CD14-positive monocyte (primary cell): ENCODE data around the gene STRIP1. TPM values are rescaled to one million over a fixed set of nuclear protein-coding genes. Genes with fewer than 3 reads are reported as not detected.
"Not testable (repeated sequence)": the region's sequence is repeated elsewhere in the genome, so short reads cannot be mapped to it uniquely, and the experiment has no call there.

Experiments used
- DNase-seq, 3 donors: peaks; one replicate each; pipeline ENCODE4 v3.0.0-alpha.2; 2011 to 2022
- H2AFZ ChIP-seq: 2 replicates; pipeline ENCODE4 v1.6.0; 2012; ENCODE audit warnings: mild to moderate bottlenecking, low read depth, low read length, inconsistent platforms; ENCODE audit not compliant: insufficient read depth, poor library complexity, severe bottlenecking
- H3K27ac ChIP-seq, 2 donors: 1 replicate in 1 of 2; 2 replicates in 1 of 2; pipeline ENCODE4 v1.5.1; 2012 to 2013; ENCODE audit warnings: low read length in 2 of 2, control low read depth in 1 of 2, inconsistent platforms in 1 of 2, low read depth in 1 of 2, mild to moderate bottlenecking in 1 of 2
- H3K27me3 ChIP-seq, 2 donors: one replicate each; pipeline versions ENCODE4 v1.6.0 to v1.6.1; 2011 to 2013; ENCODE audit warnings: low read length in 2 of 2; ENCODE audit not compliant: control insufficient read depth in 2 of 2, insufficient read depth in 2 of 2
- H3K36me3 ChIP-seq, 2 donors: replicated peaks in 1 of 2; 1 replicate in 1 of 2; 2 replicates in 1 of 2; pipeline versions ENCODE4 v1.5.1 to v1.6.1; 2012 to 2013; ENCODE audit warnings: low read length in 2 of 2, control low read depth in 1 of 2, inconsistent platforms in 1 of 2, mild to moderate bottlenecking in 1 of 2; ENCODE audit not compliant: insufficient read depth in 2 of 2, control insufficient read depth in 1 of 2
- H3K4me1 ChIP-seq, 2 donors: 1 replicate in 1 of 2; 2 replicates in 1 of 2; pipeline versions ENCODE4 v1.5.1 to v1.6.1; 2012 to 2013; ENCODE audit warnings: low read length in 2 of 2, control low read depth in 1 of 2, inconsistent platforms in 1 of 2, mild to moderate bottlenecking in 1 of 2, moderate library complexity in 1 of 2; ENCODE audit not compliant: insufficient read depth in 2 of 2, control insufficient read depth in 1 of 2
- H3K4me2 ChIP-seq: replicated peaks from 2 replicates; pipeline ENCODE3; 2012; ENCODE audit warnings: low read length, moderate library complexity, mild to moderate bottlenecking; ENCODE audit not compliant: poor library complexity, severe bottlenecking; ENCODE audit errors: extremely low read depth
- H3K4me3 ChIP-seq, 3 experiments: fragments of 200-600 bp in 1 of 3; sonication (generic) in 1 of 3; replicated peaks in 1 of 3; 1 replicate in 2 of 3; 2 replicates in 1 of 3; pipeline ENCODE4 v1.5.1; 2011 to 2013; ENCODE audit warnings: low read length in 3 of 3, mild to moderate bottlenecking in 3 of 3, control low read depth in 2 of 3, low read depth in 2 of 3, inconsistent platforms in 1 of 3, moderate library complexity in 1 of 3
- H3K79me2 ChIP-seq: 2 replicates; pipeline ENCODE4 v1.6.0; 2012; ENCODE audit warnings: mild to moderate bottlenecking, control low read depth, inconsistent platforms, low read length, moderate library complexity; ENCODE audit not compliant: insufficient read depth
- H3K9ac ChIP-seq: 2 replicates; pipeline ENCODE4 v1.6.0; 2017; ENCODE audit warnings: low read length, mild to moderate bottlenecking; ENCODE audit not compliant: insufficient read depth, poor library complexity, severe bottlenecking
- H3K9me3 ChIP-seq, 2 donors: replicated peaks in 1 of 2; 1 replicate in 1 of 2; 2 replicates in 1 of 2; pipeline versions ENCODE4 v1.5.1 to v1.6.1; 2012 to 2013; ENCODE audit warnings: low read length in 2 of 2, control low read depth in 1 of 2; ENCODE audit not compliant: control insufficient read depth in 1 of 2, insufficient read depth in 1 of 2
- H4K20me1 ChIP-seq: 2 replicates; pipeline ENCODE4 v1.6.0; 2012; ENCODE audit warnings: mild to moderate bottlenecking, low read length, control low read depth, moderate library complexity; ENCODE audit not compliant: insufficient read depth
- H3K27ac Mint-ChIP-seq, 7 donors: one replicate each; pipeline ENCODE4 v1.8.0; 2020; ENCODE audit warnings: mild to moderate bottlenecking in 7 of 7, mixed read lengths in 7 of 7, moderate library complexity in 6 of 7, inconsistent platforms in 2 of 7
- H3K27me3 Mint-ChIP-seq, 3 donors: one replicate each; pipeline ENCODE4 v1.8.0; 2021 to 2022; ENCODE audit warnings: low read depth in 3 of 3, mild to moderate bottlenecking in 3 of 3, mixed read lengths in 3 of 3, moderate library complexity in 3 of 3, inconsistent platforms in 1 of 3
- H3K36me3 Mint-ChIP-seq, 2 donors: one replicate each; pipeline ENCODE4 v1.8.0; 2020; ENCODE audit warnings: mixed read lengths in 2 of 2, inconsistent platforms in 1 of 2, mild to moderate bottlenecking in 1 of 2
- H3K4me1 Mint-ChIP-seq: one replicate; pipeline ENCODE4 v1.8.0; 2020; ENCODE audit warnings: mild to moderate bottlenecking, mixed read lengths
- H3K4me3 Mint-ChIP-seq, 2 donors: one replicate each; pipeline ENCODE4 v1.8.0; 2020; ENCODE audit warnings: mild to moderate bottlenecking in 2 of 2, mixed read lengths in 2 of 2, moderate library complexity in 1 of 2
- H3K9me3 Mint-ChIP-seq, 7 donors: one replicate each; pipeline ENCODE4 v1.8.0; 2020 to 2022; ENCODE audit warnings: mixed read lengths in 7 of 7, mild to moderate bottlenecking in 6 of 7, moderate library complexity in 6 of 7, inconsistent platforms in 2 of 7
- CTCF ChIP-seq: fragments of 200-600 bp; IDR thresholded peaks from one replicate; pipeline ENCODE4 v1.8.0; 2022; ENCODE audit warnings: antibody characterized with exemption, mild to moderate bottlenecking
- WGBS: methylation state at CpG from one replicate; pipeline ENCODE4 v1.1.5; 2013; ENCODE audit warnings: missing lambda C conversion rate; ENCODE audit not compliant: insufficient coverage; 5-methylcytosine and 5-hydroxymethylcytosine counted together
- intact Hi-C, 2 donors: fragments of 100-400 bp; cut with micrococcal nuclease; formaldehyde crosslinking; loops; one replicate each; pipeline versions ENCODE4 v1.15.0 to v1.15.1; 2023
- polyA plus RNA-seq, 3 donors: library from polyadenylated mRNA; depleted of rRNA in 1 of 3; unstranded in 2 of 3; stranded (reverse) in 1 of 3; fragments of 300-500 nt in 2 of 3; fragments of >200 nt in 1 of 3; fragmentation: Illumina TruSeq in 2 of 3; gene quantifications; 1 replicate in 2 of 3; 2 replicates in 1 of 3; pipeline ENCODE4 v1.2.3, GENCODE V29; 2012 to 2021

The STRIP1 gene
- polyA plus RNA-seq, 3 donors: 8.9 to 33.6 (median 11.0) TPM

GRCh38 chr1:110074166-110074565, 39.7 kb downstream of the STRIP1 start:
- no peaks in the 10 kb centered on the region for H3K79me2 ChIP-seq
- H3K9me3 Mint-ChIP-seq: peaks cover 0 to 16% (median 5%) of the 10 kb centered on the region in 7 donors
- peaks cover 33 to 46% of the 10 kb centered on the region in 2 donors for H3K27me3 ChIP-seq
- H3K36me3 ChIP-seq: no peaks in the 10 kb centered on the region
- peaks cover 0 to 15% of the 10 kb centered on the region in 2 donors for H3K9me3 ChIP-seq
- no peak overlapping the region for H3K4me2 ChIP-seq
- intact Hi-C loops: no loop called here
- peaks cover 41 to 53% (median 48%) of the 10 kb centered on the region in 3 donors for H3K27me3 Mint-ChIP-seq
- peaks cover 17% of the 10 kb centered on the region for H3K4me1 Mint-ChIP-seq
- no peak for DNase-seq
- no peak overlapping the region for H3K9ac ChIP-seq
- WGBS: 100% methylated on average over 1 of the region's 4 CpGs
- no peak overlapping the region for H3K27ac ChIP-seq
- H3K36me3 Mint-ChIP-seq: peaks cover 3 to 7% of the 10 kb centered on the region in 2 donors
- no peak for TF ChIP-seq CTCF
- H3K4me1 ChIP-seq: peaks cover 9 to 12% of the 10 kb centered on the region in 2 donors
- no peaks in the 10 kb centered on the region for H4K20me1 ChIP-seq
- no peak overlapping the region for H3K4me3 ChIP-seq
- H3K4me3 Mint-ChIP-seq: no peak overlapping the region
- no peak overlapping the region for H2AFZ ChIP-seq
- H3K27ac Mint-ChIP-seq: no peak overlapping the region

- no peak overlapping the region for H3K4me3 Mint-ChIP-seq
- peaks cover 8% of the 10 kb centered on the region for H3K4me1 Mint-ChIP-seq
- intact Hi-C loops: no loop called here
- H3K36me3 ChIP-seq: no peaks in the 10 kb centered on the region
- H4K20me1 ChIP-seq: no peaks in the 10 kb centered on the region
- H3K27ac Mint-ChIP-seq: no peak overlapping the region
- peaks cover 0 to 2% (median 0%) of the 10 kb centered on the region in 7 donors for H3K9me3 Mint-ChIP-seq
- DNase-seq: no peak
- no peaks in the 10 kb centered on the region for H3K79me2 ChIP-seq
- TF ChIP-seq CTCF: no peak
- no peak overlapping the region for H3K4me3 ChIP-seq
- no peak overlapping the region for H3K4me2 ChIP-seq
- peaks cover 0 to 2% of the 10 kb centered on the region in 2 donors for H3K9me3 ChIP-seq
- H3K4me1 ChIP-seq: no peaks in the 10 kb centered on the region
- H3K36me3 Mint-ChIP-seq: peaks cover 0 to 4% of the 10 kb centered on the region in 2 donors
- H3K27ac ChIP-seq: no peak overlapping the region
- WGBS: 60% methylated on average over 1 of the region's 3 CpGs
- peaks cover 10 to 24% of the 10 kb centered on the region in 2 donors for H3K27me3 ChIP-seq
- peaks cover 30 to 35% (median 31%) of the 10 kb centered on the region in 3 donors for H3K27me3 Mint-ChIP-seq
- H3K9ac ChIP-seq: no peak overlapping the region
- no peak overlapping the region for H2AFZ ChIP-seq
Measured at GRCh38 chr1:110076789-110077500, 42.5 kb downstream of the STRIP1 start.

GRCh38 chr1:110079995-110080394, 45.6 kb downstream of the STRIP1 start:
- intact Hi-C loops, H3K36me3 ChIP-seq, H3K9me3 ChIP-seq, H3K27ac ChIP-seq, DNase-seq, H3K4me3 ChIP-seq, H3K9ac ChIP-seq, H3K79me2 ChIP-seq, H2AFZ ChIP-seq, H3K36me3 Mint-ChIP-seq, H4K20me1 ChIP-seq, H3K4me2 ChIP-seq, H3K27ac Mint-ChIP-seq: not testable (repeated sequence)
- H3K4me1 ChIP-seq: peaks cover 15 to 21% of the 10 kb centered on the region in 2 donors
- H3K4me3 Mint-ChIP-seq: peak overlapping the region in 1 of 2 donors; percentile 59
- H3K4me1 Mint-ChIP-seq: peaks cover 22% of the 10 kb centered on the region
- H3K27me3 Mint-ChIP-seq: peaks cover 44 to 49% (median 44%) of the 10 kb centered on the region in 3 donors
- peaks cover 17 to 39% of the 10 kb centered on the region in 2 donors for H3K27me3 ChIP-seq
- peaks cover 0 to 12% (median 2%) of the 10 kb centered on the region in 7 donors for H3K9me3 Mint-ChIP-seq
- 94% methylated on average over 2 of the region's 2 CpGs for WGBS
